GM20000 (cell line): ENCODE data around the gene LTBP1.

Experiments used
- DNase-seq: peaks from one replicate; pipeline ENCODE4 v3.0.0; 2012; ENCODE audit warnings: low spot score
- TF ChIP-seq, protein P1 (sequence below): IDR thresholded peaks from 2 replicates; pipeline ENCODE4 v1.5.1; 2012; ENCODE audit warnings: mild to moderate bottlenecking, control low read depth; ENCODE audit errors: extremely low read depth, missing control alignments

Gene LTBP1

DNA sequence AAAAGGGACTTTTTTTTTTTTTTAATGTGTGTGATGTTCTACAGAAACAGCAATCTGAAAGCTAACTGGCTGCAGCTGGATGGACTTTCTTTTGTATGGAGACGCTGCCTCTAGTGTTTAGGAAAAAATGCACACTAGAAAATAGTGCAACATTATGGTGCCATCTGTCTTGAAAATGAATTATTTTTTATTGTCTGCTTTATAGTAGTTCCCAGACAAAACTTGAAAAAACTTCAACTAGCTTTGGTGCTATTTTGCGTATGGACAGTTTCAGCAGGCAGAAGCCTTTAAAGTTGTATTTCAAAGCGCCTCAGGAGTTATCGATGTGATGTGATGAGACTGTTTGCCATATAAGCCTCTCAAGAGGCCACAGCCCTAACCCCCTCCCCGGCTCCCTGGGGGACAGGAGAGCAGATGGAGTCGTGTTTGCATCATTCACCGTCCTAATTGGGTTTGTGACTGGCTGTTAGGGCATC, 86.9 kb downstream of the LTBP1 start:
- TF ChIP-seq, protein P1, sequence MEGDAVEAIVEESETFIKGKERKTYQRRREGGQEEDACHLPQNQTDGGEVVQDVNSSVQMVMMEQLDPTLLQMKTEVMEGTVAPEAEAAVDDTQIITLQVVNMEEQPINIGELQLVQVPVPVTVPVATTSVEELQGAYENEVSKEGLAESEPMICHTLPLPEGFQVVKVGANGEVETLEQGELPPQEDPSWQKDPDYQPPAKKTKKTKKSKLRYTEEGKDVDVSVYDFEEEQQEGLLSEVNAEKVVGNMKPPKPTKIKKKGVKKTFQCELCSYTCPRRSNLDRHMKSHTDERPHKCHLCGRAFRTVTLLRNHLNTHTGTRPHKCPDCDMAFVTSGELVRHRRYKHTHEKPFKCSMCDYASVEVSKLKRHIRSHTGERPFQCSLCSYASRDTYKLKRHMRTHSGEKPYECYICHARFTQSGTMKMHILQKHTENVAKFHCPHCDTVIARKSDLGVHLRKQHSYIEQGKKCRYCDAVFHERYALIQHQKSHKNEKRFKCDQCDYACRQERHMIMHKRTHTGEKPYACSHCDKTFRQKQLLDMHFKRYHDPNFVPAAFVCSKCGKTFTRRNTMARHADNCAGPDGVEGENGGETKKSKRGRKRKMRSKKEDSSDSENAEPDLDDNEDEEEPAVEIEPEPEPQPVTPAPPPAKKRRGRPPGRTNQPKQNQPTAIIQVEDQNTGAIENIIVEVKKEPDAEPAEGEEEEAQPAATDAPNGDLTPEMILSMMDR = no peak
- no peak for DNase-seq

DNA sequence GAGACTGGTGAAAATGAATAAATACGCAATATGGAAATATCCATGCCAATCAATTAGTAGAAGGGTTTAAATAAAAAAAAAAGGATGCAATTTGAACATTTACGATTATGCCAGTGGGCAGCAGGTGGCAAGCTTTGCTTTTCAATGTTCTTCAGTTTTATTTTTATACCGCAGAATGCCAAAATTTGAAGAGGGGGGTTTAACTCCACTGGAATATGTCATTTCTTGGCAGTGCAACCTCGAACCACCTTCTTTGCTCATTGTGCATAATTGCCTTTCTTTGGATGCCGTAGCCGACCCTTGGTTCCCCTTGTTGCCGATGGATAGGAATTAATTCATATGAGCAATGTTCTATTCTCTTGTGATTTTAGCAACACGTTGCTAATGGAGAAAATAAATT, 88.0 kb downstream of the LTBP1 start:
- DNase-seq = no peak
- TF ChIP-seq, protein P1 = no peak

DNA sequence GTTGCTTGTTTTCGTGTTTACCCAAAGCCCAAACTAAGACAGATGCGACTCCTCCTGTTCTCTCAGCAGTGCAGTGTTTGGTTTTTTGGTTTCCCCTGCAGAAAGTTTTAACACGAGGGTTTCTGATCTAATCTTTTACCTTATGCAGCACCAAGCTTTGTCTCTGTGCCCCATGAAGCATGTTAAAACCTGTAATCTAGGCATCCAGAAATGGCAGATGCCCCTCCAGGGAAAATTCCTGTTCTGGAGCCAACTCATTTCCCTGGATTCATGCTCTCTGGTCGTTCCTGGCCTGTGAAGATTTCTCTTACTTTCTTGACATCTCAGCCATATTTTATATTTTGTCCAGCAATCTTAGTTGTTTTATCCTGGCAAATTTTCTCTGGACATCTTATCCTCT, 91.5 kb downstream of the LTBP1 start:
- TF ChIP-seq, protein P1 = no peak
- no peak for DNase-seq

DNA sequence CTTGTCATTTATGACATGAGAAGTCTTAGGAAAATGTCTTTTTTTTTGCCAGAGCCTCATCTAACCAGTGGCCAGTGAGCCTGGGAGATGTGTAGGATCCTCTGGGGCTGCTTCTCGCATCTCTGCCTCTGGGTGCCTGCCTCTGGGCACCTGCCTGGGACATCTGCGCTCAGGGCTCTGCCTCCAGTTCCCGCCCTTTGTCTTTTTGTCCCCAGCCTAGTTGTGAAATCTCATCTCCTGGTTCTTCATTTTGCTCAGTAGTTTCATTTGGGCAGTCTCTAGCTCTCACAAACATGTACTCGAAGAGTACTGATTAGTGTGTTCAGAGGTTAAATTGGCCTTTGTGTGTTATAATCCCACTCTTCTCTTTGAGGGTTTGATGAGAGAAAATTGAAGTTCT, 92.0 kb downstream of the LTBP1 start:
- TF ChIP-seq, protein P1 = no peak
- DNase-seq = no peak

DNA sequence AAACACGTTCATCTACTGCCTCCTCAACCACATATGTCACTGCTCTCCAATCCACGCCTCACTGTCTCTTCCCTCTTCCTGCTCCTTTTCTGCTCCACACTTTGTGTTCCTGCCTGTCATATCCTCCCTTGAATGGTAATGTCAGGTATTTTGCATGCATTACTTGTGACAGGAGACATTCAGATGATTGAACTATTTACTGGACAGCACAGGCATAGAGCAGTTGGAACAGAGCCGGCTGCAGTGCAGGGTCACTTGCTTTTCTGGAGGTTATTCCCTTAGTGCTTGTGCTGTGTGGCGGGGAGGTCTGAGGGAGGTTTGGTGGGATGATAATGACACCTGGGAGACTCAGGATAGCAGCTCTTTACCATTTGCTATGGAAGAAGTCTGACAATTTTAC, 93.8 kb downstream of the LTBP1 start:
- no peak for DNase-seq
- TF ChIP-seq, protein P1 = no peak

DNA sequence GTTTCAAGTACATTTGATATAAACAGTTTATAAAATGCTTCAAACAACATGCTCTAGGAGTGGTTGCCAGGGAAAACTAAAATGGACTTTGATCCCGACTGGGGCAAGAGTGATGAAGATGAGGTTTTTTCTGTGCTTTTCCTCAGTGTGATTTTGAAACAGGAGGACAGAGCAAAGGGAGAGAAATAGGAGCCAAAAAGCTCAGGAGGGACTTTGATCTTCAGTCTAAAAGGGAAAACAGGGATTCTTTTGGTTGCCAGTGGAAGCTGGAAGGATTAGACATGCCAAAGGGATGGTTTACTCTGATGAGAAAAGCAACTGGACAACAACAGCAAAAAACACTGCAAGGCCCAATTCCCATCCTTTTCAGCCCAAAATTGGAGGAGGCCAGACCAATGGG, 95.5 kb downstream of the LTBP1 start:
- no peak for DNase-seq
- TF ChIP-seq, protein P1 = no peak

DNA sequence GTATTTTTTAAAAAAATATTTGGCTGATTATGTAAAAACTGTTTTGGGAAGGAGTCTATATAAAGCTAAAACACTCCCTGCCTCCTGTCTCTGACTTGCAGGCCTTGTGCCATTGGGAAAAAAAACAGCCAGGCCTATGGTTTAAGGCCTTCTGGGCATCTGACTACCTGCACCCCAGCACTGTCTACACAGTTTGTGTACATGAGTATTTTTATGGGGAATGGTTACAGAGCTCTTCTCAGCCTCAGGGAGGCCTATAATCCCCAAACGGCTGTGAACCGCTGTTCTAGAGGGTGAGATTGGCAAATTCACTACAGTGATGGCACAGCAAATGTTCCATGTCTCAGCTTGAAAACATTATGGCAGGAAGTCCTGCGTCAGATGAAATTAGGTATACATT, 96.1 kb downstream of the LTBP1 start:
- DNase-seq = no peak
- TF ChIP-seq, protein P1 = no peak
